HepG2 (cell line): ENCODE measurements around the gene CHCHD6.

ENCODE experiments used
- MAX ChIP-seq: IDR thresholded peaks from 2 replicates; pipeline ENCODE4 v1.6.1; 2012; ENCODE audit warnings: inconsistent platforms
- POLR2A ChIP-seq, 2 experiments: IDR thresholded peaks; 2 replicates each; pipeline ENCODE4 v1.6.1; 2011; ENCODE audit warnings: low read depth in 2 of 2, low read length in 2 of 2, mild to moderate bottlenecking in 1 of 2, moderate library complexity in 1 of 2; ENCODE audit not compliant: insufficient read depth in 1 of 2
- TAF1 ChIP-seq: sonication (generic); formaldehyde crosslinking; IDR thresholded peaks from 2 replicates; pipeline ENCODE4 v1.4.0; 2020; ENCODE audit warnings: missing genetic modification reagents
- TF ChIP-seq, protein P1 (sequence below): sonication (generic); formaldehyde crosslinking; IDR thresholded peaks from 2 replicates; pipeline ENCODE4 v1.5.0; 2020; ENCODE audit warnings: mild to moderate bottlenecking, missing genetic modification reagents, moderate library complexity

DNA sequence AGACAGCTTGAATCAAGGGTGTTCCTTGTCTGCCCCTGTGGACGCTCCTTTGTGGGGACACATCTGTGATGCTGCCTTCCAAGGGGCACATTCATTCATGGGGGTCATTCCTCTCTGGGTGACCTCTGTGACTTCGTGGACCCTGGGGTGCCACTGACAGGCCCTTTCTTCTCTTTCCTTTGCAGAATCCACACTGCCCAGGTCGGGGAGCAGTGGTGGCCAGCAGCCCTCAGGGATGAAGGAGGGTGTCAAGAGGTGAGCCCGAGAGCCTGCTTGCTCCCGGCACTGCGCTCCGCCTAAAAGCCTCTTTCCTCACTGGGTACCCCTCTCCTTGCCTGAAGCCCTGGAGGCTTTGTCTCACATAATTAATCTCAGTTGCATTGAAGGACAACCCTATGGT is 26.3 kb downstream of the CHCHD6 start:
- no peak for TF ChIP-seq MAX
- TF ChIP-seq, protein P1, sequence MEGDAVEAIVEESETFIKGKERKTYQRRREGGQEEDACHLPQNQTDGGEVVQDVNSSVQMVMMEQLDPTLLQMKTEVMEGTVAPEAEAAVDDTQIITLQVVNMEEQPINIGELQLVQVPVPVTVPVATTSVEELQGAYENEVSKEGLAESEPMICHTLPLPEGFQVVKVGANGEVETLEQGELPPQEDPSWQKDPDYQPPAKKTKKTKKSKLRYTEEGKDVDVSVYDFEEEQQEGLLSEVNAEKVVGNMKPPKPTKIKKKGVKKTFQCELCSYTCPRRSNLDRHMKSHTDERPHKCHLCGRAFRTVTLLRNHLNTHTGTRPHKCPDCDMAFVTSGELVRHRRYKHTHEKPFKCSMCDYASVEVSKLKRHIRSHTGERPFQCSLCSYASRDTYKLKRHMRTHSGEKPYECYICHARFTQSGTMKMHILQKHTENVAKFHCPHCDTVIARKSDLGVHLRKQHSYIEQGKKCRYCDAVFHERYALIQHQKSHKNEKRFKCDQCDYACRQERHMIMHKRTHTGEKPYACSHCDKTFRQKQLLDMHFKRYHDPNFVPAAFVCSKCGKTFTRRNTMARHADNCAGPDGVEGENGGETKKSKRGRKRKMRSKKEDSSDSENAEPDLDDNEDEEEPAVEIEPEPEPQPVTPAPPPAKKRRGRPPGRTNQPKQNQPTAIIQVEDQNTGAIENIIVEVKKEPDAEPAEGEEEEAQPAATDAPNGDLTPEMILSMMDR (CRISPR knock-in tag) = no peak
- TF ChIP-seq POLR2A (IDR thresholded peaks at IDR 0.05; ENCODE audit: insufficient read depth in 1 of 2, low read depth in 2 of 2, low read length in 2 of 2) = no peak
- no peak for TF ChIP-seq TAF1 (CRISPR knock-in tag)
